ENCODE results near the gene GABPB2. TPM values are rescaled to one million over a fixed set of nuclear protein-coding genes. Genes with fewer than 3 reads are reported as not detected.

Gene GABPB2
- 1 to 10 TPM; 3.6 to 7.4 (median 5.7) TPM for polyA plus RNA-seq (ENCODE audit: insufficient read length in 10 of 10)
- long read RNA-seq, donor 1, partial matches to known transcripts = 12 of 12 reads
- long read RNA-seq, donor 1, other reads (novel, unspliced or antisense) = 0 of 12 reads
- long read RNA-seq, donor 2 = 0 reads
- long read RNA-seq, donor 3 = 0 reads
- long read RNA-seq, donor 4 = 0 reads
- long read RNA-seq, donor 5 = 0 reads
- long read RNA-seq, donor 6 = 0 reads
- long read RNA-seq, donor 7, partial matches to known transcripts = 18 of 18 reads
- long read RNA-seq, donor 7, other reads (novel, unspliced or antisense) = 0 of 18 reads
- long read RNA-seq, donor 8 = 0 reads
- long read RNA-seq, donor 9 = 0 reads

DNA sequence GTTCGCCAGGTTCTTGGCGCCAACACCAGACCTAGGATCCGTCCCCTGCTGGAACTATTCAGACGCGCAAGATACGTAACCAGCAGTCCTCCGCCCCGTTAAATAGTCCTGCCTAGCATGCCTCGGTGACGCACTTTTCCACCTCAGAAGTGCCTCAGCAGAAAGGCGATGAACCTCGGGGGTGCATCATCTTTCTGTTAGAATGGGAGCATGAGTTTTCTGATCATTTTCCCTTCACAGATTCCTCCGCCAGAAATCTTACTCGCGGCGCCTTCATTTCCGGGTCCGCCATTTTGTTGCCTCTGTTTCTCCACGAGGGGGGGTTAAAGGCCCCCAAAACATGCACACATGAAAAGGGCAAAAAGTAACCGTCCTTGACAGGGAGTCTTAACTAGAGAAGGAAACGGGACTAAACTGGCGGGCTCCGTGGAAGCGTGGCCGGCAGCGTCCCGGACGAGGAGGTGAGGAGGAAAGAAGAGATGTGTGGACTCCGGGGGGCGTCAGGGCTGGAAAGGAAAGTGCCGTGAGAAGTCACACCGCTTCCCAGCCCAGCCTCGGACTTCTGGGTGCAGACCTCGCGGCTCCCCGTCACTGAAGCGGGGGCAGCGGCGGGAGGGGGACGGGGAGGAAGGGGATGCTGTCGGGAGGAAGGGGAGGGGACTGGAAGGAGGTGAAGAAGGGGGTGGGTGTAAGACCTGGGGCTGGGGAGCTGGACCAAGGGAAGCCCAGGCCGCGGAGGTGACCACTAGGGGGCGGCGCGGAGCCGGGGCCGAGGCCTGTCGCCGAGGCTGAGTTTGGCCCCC lies at the start of gene GABPB2:
GABPB2 (plus strand) TSS at position 288 of the 803 bp plus-strand sequence. CDS start 17,429 bp downstream, outside the sequence.
- peak; percentile 97 to 99 (median 97) for DNase-seq

GRCh38 chr1:151024540-151025146 lies 45.9 kb upstream of the GABPB2 start:
- DNase-seq = peak; percentile 61 to 75 (median 68)

DNA sequence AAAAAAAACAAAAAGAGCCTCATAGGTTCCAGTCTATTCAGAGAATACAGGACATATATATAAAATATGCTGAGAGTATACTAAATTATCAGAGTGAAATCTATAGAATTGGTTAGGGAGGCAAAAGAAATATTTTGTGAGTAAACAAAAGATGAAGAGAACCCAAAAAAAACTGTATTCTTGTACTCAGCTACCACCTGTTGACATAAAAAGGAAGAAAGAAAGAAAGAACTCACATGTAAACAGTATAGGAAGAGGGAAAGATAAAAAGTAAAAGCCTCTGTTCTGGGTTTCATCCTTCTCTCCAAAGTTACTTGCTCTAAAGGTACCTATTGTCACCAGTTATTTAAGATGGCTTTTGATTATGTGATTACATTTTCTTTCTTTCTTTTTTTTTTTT lies 44.1 kb upstream of the GABPB2 start:
- DNase-seq = no peak

DNA sequence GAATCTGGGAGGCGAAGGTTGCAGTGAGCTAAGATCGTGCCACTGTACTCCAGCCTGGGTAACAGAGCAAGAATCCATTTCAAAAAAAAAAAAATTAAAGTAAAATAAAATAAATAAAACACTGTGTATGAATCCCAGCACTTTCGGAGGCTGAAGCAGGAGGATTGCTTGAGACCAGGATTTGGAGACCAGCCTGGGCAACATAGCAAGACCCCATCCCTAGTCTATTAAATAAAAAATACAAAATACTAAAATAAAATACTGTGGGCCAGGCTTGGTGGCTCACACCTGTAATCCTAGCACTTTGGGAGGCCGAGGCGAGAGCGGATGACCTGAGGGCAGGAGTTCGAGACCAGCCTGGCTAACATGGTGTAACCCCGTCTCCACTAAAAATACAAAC lies 38.4 kb upstream of the GABPB2 start:
- DNase-seq = no peak

GRCh38 chr1:151035167-151035566 lies 35.4 kb upstream of the GABPB2 start:
- no peak for DNase-seq

DNA sequence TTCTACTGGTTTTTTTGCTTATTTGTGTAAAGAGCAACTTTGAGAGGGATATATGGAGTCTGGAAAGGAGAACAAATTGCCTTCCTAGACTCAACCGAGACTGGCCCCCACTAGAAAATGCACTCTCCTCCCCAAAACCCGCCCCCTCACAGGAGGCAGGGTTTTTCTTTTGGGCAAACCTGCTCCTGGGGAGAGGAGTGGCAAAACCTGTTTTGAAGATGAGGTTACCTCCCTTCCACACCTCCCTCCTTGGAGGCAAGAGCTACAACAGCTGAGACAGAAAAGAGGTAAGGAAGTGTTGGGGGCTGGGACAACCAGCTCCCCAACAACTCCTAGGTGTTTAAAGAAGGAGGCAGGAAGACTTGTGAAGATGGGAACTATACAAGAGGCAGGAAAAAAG lies 34.2 kb upstream of the GABPB2 start, which contains the start of gene BNIPL:
BNIPL (plus strand) TSS at position 231 of the 400 bp plus-strand sequence; CDS start at position 371, 140 bp downstream.
- no peak for DNase-seq

DNA sequence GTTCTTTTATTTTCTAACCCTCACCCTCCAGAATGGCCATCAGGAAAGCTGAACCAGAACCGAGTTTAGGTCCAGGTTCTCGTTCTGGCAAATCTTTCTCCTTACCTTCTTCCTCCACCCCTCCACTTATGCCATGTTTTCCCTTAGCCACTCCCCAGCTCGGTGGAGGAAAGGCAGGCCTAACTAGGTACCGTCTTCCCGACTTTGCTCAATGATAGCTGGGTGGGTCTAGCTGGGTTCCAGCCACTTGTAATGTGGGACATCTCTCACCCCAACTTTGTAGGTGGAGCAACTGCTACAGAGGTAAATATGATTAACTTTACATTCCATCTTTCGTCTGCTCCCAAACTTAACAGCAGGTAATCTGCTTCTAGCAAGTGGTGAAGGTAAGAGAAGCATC lies 33.5 kb upstream of the GABPB2 start:
- DNase-seq = no peak

DNA sequence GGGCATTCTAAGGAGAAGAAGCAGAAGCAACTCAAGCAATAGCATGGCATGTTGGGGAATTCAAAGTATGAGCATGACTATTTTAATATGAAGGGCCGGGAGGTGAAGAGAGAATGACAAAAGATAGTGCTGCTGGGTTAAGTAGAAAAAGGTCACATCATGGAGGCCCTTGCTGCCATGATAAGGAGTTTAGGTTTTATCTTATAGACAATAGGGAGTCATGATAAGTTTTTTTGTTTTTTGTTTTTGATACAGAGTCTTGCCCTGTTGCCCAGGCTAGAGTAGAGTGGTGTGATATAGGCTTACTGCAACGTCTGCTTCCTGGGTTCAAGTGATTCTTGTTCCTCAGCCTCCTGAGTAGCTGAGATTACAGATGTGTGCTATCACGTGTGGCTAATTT lies 31.0 kb upstream of the GABPB2 start:
- no peak for DNase-seq

GRCh38 chr1:151043163-151043562 lies 27.4 kb upstream of the GABPB2 start:
- DNase-seq = no peak

- peak; percentile 67 to 92 (median 89) for DNase-seq
Observed at GRCh38 chr1:151047591-151047924, 23.0 kb upstream of the GABPB2 start, which contains the start of gene C1orf56. Gene C1orf56, plus strand, starts transcription at chr1:151047751. Its CDS starts 97 bp downstream, at chr1:151047848.

DNA sequence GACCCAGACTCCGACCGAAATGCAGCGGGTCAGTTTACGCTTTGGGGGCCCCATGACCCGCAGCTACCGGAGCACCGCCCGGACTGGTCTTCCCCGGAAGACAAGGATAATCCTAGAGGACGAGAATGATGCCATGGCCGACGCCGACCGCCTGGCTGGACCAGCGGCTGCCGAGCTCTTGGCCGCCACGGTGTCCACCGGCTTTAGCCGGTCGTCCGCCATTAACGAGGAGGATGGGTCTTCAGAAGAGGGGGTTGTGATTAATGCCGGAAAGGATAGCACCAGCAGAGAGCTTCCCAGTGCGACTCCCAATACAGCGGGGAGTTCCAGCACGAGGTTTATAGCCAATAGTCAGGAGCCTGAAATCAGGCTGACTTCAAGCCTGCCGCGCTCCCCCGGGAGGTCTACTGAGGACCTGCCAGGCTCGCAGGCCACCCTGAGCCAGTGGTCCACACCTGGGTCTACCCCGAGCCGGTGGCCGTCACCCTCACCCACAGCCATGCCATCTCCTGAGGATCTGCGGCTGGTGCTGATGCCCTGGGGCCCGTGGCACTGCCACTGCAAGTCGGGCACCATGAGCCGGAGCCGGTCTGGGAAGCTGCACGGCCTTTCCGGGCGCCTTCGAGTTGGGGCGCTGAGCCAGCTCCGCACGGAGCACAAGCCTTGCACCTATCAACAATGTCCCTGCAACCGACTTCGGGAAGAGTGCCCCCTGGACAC lies 22.5 kb upstream of the GABPB2 start:
- DNase-seq = peak in 2 of 3 donors; percentile 63 to 85

GRCh38 chr1:151048645-151049032 lies 21.9 kb upstream of the GABPB2 start:
- no peak for DNase-seq

GRCh38 chr1:151049458-151049857 lies 21.1 kb upstream of the GABPB2 start:
- DNase-seq = no peak

- no peak for DNase-seq
Observed at GRCh38 chr1:151050051-151050688, 20.4 kb upstream of the GABPB2 start.

- no peak for DNase-seq
Observed at GRCh38 chr1:151051356-151052009, 19.1 kb upstream of the GABPB2 start.

DNA sequence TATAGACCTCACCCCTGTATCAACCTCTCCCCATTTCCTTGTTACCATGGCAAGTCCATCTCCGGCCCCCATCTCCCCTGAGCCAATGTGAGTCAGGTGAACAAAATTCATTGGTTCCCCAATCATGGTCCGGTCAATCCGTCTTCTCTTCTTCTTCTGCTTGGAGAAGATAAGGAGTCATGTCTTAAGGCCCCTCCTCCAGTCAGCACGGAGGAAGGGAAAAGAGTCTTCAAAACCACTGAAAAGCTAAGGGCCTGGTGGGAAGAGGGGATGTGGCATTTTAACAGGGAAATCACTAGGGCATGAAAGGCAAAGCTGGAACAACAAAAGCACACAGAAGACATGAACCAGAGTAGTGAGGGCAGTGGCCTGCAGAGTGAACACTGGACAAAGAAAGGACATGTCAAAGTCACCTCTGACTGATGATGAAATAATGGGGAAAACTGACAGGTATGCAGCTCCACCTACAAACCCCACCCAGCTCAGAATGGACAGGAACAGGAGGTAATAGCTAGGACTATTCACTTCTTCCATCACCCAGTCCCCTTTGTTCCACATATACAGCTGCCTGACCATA lies 15.5 kb upstream of the GABPB2 start:
- no peak for DNase-seq

- DNase-seq = no peak
Observed at GRCh38 chr1:151055581-151055980, 15.0 kb upstream of the GABPB2 start.

GRCh38 chr1:151056149-151056548 lies 14.4 kb upstream of the GABPB2 start:
- no peak for DNase-seq

DNA sequence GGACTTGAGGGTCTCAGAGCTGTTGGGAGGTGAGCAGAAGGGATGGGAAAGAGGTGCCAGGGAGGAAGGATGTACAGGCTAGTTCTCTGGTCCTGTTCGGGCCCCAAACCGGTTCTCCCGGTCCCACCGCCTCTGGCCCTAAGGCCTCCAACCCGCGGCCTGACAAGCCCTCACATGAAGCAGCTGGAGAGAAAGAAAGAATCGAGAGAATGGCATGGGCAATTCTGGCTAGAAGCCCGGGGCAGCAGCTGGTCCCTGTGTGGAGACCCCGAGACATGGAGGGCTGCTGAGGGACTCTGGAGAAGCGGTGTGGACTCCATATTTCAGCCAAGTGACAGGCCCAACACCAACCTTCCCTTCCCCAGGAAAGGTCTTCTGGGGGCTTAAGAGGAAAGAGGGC lies 11.9 kb upstream of the GABPB2 start:
- peak in 2 of 3 donors; percentile 59 to 76 for DNase-seq

Measured in muscle of back (tissue), 13 donors.